ENCODE measurements around the gene RTRAF.
A peak's percentile ranks its signal among the peaks of the same experiment; 100 is the strongest.

Gene RTRAF

DNA sequence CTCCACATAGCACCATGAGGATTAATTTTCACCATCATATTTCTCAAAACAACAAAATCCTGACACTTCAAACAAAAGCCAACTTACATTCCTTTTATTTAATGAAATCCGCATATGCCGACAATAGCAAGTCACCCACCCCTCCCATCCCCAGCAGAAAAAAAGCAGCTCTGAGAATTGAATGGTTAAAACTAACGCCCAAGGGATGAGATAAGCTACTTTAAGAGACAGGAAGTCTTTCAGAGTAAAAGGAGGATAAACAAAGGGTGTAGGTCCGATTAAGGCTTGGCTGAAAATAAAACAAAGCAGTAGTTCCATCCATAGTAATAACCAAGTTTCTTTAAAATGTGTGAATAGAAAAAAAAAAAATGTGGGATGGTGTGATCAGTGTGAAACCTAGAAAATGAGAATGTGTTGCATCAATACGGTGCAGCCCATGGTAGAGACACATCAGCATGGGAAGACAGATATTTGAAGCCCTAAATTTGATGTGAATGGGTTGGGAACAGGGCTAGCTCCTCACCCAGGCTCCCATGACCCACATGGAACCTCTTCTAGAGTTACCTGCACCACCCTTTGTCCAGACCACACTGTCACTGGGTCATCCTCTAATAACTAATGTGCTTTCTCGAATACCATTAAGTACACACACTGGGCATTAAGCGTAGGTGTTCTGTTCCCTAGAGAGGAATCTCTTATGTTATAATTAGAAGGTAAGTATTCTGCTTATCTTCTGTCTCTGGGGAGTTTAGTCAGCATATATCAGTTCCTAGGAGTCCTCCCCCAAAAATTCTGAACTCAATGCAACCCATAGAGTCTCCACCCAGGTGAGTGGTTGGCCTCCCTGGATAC lies 31.7 kb downstream of the RTRAF start:
- DNase-seq (ENCODE audit: low read depth): no peak

DNA sequence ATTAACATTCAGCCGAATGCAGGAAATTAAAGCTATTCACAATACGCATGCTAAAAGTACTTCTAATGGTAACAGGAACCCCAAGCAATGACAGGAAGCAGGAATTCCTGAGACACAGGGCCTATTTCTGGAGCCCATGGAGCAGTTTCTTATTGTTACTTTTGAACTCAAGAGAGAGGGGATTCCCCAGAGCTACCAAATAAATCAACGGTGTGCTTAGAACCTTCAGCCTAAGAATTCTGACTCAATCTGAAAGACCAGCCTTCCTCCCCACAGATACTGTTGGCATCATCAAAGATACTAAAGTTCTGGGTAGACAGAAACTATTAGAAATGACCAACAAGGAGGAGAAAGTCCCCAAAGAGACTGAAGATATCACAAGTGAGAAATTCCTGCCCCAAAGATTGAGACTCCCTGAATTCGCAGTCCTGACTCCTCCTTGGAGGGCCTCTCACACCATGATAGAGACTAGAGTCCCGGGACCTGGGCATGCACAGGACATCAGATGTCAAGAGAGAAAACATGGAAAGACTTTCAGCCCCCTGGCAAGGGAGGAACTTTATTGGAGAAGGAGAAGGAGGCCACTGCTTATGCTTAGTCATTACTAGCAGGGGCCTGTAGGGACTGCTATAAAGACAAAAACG lies 32.7 kb downstream of the RTRAF start:
- DNase-seq (ENCODE audit: low read depth): no peak

DNA sequence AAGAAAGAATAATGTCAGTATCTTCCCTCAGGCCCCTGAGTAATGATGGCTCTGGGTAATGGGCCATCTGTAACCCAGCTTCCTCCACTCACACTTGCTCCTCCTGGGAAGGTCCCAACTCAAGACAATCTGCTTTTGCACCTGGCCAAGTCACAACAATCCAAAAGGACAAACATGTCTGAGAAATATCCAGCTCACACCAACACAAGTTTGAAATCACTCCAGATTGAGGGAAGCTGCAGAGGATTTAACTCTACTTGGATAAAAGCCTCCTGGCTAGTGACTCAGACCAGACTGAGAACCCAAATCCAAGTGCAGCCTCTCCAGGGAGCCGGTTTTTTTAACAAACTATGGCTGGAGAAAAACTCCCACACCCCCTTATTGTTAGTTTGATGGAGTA lies 34.2 kb downstream of the RTRAF start:
- no peak for DNase-seq (ENCODE audit: low read depth)

DNA sequence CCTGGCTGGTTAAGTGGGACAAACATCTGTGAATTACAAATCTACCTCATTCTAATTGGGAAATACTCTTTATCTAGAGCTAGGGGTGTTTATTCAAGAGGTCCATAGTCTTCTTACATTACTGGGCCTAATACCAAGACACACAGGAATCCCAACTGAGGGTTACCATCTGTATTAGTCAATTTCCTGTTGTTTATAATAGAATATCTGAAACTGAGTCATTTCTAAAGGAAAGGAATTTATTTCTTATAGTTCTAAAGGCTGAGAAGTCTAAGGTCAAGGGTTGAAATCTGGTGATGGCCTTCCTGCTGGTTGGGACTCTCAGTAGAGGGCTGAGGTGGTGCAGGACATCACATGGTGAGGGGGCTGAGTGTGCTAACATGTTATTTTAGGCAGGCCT lies 36.0 kb downstream of the RTRAF start:
- peak; percentile 82 for DNase-seq (ENCODE audit: low read depth)

DNA sequence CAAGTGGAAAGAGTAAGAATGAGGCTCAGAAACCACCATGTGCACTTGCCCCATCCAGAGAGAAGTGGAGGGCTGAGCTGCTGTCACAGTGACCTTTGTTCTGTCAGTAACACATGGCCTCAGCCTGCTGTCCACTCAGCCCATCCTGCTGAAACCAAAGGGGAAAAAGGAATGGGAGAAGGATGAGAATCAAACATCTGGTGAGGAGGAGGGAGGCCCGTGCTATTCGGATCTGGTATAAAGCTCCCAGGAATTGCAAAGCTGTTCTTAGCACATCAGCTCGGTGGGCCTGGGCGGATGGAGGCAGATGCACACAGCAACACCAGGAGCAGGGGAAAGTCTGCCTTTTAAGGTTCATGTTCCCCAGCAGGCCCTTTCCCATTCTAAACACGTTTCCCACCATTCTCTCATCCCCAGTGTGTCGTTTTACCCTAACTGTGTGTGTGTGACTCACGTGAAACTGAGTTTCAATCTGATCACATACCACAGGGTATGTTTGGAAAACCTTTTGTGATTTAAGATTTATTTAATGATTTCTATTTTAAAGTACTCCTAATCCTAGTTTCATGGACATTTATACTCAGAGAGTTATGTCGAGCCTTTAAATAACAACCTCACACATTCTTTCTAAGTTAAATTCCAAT lies 36.8 kb downstream of the RTRAF start:
- DNase-seq (ENCODE audit: low read depth): no peak

DNA sequence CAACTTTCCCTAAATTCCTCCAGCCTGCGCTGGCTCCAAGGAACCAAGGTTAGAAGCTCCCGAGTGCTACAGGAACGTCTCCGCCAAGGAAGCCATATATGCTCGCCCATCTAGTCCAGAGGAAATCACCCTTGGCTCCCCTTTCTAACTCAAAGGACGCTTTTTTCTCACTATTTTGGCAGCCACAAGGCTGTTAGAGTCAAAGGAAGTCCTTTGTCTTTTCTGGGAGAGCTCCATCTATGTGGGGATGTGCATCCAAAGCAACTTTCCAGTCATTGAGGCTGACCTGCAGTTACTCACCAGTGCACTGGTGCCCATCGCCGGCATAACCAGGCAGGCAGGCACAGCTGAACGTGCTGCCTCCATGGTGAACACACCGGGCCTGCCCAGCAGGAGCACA lies 37.6 kb downstream of the RTRAF start:
- no peak for DNase-seq (ENCODE audit: low read depth)

DNA sequence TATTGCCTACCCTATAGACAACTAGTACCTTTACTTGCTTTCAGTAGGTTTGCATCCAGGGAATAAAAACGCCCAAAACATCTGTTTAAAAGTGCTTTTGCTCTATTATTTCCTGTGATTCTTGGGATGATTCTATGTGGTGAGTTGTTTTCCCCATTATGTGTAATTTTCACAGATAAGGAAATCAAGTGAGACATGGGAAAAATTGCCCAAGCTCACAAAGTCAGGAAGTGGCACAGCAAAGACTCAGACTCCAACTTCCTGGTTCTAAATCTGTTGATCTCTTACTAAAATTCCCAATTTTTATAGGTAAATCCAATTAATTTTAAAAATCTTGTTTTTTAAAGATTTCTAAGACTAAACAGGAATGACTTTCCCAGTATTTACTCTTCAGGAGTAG lies 40.5 kb downstream of the RTRAF start:
- DNase-seq (ENCODE audit: low read depth): no peak

DNA sequence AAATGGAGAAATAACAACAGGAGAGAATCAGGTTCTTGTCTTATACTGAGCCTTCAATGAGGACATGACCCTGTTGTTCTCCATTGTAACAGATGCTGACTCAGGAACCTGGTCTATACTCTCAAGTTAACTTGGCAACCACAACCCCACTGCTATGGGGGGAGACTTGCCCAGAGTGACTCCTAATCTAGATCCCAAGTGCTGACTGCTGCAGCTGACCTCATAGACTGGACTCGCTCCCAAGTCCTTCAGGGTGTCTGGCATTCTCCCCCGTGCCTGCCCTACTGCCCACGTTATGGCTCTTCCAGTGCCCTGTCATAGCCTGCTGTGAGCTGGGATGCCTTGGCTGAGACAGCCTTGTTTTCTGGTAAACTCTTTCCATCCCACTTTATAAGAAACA lies 42.4 kb downstream of the RTRAF start:
- no peak for DNase-seq (ENCODE audit: low read depth)

DNA sequence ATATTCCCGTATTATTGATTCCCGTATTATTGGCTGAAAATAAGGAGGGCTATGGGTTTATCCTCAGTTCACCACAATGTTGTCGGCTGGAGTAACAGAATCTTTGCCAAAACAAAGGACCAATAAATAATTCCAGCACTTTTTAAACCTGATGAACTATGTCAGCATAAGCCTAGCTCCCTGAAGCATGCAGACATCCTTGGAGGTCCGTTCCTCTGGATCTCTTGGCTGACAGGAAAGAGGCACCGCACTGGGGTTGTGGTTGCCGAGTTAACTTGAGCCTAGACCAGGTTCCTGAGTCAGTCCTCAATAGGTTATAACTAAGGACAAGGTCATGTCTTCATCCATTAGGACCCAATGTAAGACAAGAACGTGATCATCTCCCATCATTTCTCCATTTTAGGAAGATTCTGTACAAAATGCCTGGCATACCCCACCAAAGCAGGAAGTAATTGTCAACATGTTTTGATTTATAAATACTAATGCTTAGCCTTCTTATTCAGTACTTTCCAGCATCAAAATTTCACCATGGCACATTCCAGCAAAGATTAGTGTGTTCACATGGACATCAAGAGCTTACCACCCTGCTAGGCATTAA lies 43.0 kb downstream of the RTRAF start:
- no peak for DNase-seq (ENCODE audit: low read depth)

DNA sequence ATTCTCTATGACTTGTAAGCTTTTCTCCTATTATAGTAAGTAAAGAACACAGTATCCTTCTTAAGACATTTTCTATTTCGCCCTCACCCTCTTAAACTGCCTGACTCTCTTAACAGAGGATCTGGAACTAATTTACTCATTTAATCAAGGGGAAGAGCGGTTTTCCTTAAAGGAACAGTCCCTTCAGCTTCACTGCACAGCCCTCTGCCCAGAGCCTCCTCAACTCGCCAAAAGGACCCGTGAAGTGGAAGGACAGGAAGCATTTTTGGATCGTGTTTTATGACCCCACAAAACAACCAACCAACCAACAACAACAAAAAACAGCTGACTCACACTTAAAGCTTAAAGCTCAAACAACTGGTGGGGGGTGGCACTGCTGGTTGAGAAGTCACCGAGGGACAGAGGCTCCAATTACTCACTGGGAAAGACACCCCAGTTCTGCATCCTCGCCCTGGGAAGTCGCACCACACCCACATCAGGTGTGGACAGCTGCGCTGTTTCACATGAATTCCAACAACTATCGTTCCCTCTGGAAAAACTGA lies 43.8 kb downstream of the RTRAF start:
- DNase-seq (ENCODE audit: low read depth): no peak

DNA sequence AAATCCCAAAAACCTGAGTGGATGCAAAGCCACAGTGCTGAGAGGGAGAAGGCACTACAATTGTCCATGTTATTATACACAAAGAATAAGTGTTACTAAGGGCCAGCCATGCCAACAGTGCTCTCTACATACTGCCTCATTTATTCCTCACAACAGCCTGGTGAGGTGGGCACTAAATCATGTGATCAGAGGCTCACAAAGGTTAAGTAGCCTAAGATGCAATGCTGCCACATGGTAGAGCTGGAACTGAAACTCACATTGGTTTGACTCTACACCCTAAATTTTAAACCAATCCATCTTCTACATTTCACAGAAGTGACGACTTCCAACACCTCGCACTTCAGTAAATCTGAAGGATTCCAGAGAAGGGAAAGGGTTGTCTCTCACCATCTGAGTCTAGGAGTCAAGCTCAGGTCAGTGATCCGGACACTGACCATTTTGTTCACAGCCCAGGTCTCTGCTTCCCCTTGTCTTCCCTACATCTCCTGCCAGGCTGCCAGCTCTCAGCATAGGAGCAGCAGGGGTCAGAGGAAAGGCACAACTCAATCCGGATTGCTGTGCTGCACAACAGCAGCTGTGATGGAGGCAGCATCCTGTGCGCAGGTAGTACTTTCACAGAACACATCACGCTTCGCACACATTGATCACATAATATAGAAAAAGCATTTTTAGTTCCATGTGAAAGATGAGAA lies 49.9 kb downstream of the RTRAF start:
- DNase-seq (ENCODE audit: low read depth): no peak

DNA sequence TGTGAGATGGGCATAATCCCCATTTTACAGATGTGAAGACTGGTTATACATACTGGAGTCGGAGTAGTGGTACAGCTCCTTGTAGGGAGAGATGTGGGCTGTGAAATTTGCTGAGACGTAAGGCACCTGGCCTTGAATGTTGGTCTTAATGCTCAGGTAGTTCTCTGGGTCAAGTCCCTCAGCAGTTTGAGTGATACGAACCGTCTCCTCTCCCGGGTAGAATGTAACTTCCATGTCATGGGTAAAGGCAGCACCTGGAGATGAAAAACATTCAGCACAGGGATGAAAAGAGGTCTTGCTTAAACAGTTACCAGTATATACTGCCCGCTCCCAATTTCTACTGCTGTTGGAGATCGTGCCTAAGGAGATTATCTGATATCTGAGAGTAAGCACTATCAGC lies 51.3 kb downstream of the RTRAF start:
- no peak for DNase-seq (ENCODE audit: low read depth)

DNA sequence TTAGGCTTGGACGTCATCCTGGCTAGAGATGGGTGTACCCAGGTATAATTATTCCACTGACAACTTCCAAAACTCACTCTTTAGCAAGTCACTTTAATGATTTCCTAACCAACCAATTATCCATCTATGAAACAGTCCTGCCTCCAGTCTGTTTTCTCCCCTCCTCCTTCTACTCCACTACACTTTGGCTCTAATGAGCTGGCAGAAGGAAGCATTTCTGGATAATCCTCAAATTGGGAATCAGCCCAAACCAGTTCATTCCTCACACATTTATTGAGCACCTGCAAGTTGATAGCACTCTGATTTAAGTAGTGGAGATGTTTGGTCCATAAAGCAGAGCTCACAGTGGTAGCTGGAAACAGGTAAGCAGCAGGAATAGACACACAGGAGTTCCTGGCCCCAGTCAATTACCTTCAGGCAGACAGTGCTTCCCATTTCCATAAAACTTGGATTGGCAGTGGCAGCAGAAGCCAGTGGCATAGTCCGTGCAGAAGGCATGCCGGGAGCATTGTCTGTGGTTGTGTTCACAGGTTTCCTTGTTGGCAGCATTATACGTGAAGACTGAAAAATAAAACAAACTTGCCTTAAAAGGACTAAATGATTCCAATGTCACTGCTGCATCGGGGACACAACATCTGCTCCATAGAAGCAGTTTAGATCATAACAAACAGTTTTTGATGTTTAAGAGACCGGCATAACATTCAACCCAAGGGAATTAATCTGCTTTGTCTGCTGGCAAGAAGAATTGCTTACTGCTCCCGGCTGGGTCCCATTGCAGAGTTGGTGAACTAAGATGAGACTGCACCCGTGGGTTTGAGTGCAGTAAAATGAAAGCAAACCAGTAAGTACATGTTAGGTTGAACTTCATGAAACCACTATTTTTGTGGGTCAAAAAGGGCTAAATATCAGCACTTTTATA lies 53.3 kb downstream of the RTRAF start:
- no peak for DNase-seq (ENCODE audit: low read depth)

DNA sequence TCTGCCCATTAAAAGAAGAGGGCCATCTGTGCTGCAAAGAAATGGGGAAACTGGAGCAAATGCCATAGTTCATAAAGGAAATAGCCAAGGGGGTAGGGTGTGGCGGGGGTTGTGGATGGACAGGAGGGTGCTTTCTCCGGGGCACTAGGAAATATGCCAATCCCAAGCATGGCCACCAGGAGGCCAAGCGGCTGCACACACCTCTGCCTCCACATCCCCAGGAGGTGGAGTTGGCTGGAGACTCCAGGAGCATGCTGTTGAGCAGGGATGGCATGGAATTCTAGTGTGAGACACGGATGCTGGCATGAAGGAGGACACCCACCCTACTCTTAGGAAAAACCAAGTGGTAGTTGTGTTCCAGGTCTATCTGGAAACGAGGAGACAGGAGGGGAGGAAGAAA lies 54.3 kb downstream of the RTRAF start:
- DNase-seq (ENCODE audit: low read depth): no peak

DNA sequence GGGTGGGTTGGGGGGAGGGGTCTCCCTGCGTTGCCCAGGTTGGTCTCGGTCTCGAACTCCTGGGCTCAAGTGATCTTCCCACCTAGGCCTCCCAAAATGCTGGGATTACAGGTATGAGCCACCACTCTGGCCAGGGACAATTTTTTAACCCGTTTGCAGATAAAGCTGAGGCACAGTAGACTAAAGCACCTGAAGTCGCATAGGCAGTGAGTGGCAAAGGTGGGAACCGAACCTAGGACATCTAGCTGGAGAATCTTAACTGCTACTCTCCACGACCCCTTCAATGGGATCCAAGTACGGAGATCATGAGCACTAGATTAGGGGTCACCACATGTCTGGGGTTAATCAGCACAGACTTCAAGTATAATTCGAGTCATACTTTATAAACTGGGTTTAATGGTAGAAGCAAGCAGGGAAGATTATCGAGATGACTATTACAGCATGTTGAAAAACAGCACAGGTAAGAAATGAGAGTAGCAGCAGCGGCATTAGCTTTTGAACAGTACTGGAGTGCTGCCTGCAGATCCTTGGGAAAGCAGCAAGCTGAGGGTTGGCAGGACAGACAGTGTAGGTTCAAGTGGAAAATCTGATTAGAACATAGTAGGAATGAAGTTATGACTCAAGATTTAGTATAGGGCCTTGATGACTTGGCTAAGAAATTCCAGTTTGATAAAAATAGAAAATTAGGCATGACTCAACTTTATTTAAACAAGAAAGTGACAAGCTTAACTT lies 55.6 kb downstream of the RTRAF start:
- DNase-seq (ENCODE audit: low read depth): peak; percentile 47

DNA sequence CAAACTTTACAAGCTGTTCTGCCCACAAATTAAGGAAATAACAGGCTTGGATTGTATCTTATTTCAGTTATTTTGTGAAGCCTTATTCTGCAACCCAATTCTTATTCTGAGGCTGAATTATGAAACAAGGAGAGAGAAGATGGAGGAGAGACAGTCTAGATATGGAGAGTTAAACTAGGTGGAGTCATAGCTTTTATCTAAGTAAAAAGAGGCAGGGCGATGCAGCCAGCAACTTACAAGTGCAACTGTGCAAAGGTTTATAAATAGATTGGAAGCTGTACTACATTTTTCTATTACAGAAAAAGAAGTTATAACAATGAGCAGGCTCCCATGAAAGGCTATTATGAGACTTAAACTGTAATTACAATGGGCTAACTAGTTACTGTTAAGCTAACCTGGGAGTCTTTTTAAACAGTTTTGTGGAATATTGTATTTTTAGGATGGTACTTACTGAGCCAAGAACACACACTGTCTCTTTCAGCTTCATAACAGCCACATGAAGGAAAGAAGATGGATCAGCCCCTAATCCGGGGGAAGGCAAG lies 57.1 kb downstream of the RTRAF start:
- DNase-seq (ENCODE audit: low read depth): no peak

DNA sequence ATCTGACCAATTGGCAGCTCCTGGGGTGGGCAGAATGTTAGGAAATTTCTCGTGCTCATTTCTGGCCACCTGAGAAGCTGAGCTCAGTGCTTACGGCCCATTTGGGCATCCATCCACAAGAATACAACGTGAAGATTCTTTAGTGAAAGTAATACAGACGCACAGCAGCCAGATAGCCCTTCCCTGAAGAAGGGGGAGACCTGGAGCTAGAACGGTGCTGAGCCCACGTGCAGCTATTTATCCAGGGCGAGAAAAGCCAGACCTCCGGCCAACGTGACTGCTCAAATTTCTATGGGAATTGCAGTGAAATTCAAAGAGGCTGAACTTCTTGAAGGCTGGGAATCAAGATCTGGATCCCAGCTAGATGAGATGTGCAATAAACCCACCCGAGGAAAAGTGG lies 58.8 kb downstream of the RTRAF start:
- DNase-seq (ENCODE audit: low read depth): no peak

DNA sequence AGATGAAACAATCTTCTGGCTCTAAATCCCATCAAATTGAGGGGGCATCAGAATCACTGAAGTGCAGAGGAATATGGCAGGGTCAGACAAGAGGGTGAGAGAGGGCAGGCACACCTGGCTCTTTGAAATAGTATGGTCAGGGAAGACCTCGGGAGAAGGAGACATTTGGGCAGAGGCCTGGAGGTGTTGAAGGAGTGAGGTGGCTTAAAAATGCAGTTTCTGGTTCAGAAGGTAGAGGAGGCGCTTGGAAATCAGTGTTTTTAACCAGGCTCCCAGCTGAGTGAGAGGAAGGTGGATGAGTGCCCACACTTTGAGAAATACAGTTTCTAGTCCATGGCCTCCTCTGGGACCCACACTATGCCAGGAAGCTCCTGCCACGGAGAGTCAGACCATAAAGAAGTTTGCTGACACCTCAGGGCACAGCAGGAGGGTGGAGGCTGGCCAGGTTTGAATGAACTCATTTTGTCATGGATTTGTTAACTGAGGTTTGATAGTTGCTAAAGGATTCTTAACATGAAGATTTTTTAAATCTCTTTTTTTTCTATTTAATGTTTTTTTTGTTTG lies 59.4 kb downstream of the RTRAF start:
- no peak for DNase-seq (ENCODE audit: low read depth)

DNA sequence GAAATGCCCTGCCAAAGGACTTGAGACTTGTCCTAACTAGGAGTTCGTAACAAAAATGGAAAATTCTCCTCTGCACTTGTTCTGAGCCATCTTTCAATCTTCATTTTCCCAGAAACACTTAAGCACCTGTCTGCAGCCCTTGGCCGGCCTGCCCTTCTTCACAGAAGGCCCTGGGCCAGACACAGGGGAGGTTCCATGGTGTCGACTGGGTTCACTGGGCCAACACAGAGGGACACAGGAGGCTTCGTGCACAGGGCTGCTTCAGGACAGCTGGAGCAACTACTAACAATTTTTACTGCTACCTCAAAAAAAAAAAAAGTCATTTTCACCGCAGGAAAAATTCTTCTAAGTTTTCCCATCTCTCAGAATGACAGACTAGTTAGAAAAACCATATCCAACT lies 59.9 kb downstream of the RTRAF start:
- DNase-seq (ENCODE audit: low read depth): no peak

All from HS-5 (cell line).